A673 (cell line): ENCODE measurements around the gene KCNC1. TPM values are rescaled to one million over a fixed set of nuclear protein-coding genes. Genes with fewer than 3 reads are reported as not detected.

Experiments
- BruUV-seq: library from RNA; stranded (reverse); fragments of 400-500 nt; replicated peaks from 2 replicates; lab custom pipeline; 2021; lab: Mats Ljungman, UMichigan
- CTCF ChIA-PET: fragments of 300-600 bp; sonication (Branson Sonifier 250); formaldehyde crosslinking; loops from one replicate; lab custom pipeline; 2022; ENCODE audit warnings: antibody characterized with exemption; lab: Charles Lee
- POLR2A ChIA-PET: fragments of 300-600 bp; sonication (Branson Sonifier 250); formaldehyde crosslinking; loops from one replicate; lab custom pipeline; 2022; ENCODE audit warnings: antibody characterized with exemption; ENCODE audit not compliant: low non-redundant PET; lab: Charles Lee
- DNase-seq: peaks from one replicate; pipeline ENCODE4 v3.0.0-alpha.2; 2015; ENCODE audit warnings: low spot score
- H3K27ac ChIP-seq: fragments of 200-600 bp; sonication (generic); 2 replicates; pipeline ENCODE4 v1.5.1; 2016; ENCODE audit warnings: mixed run types, low read depth, mild to moderate bottlenecking, mixed read lengths, antibody characterized with exemption, low read length; ENCODE audit not compliant: poor library complexity, severe bottlenecking
- H3K27me3 ChIP-seq: fragments of 200-600 bp; sonication (generic); replicated peaks from 2 replicates; pipeline ENCODE4 v1.6.1; 2017; ENCODE audit warnings: mixed run types, low read depth, mild to moderate bottlenecking, mixed read lengths, antibody characterized with exemption, low read length; ENCODE audit not compliant: insufficient read depth, poor library complexity
- H3K36me3 ChIP-seq: fragments of 200-600 bp; sonication (generic); 2 replicates; pipeline ENCODE4 v1.6.1; 2016; ENCODE audit warnings: mixed run types, mild to moderate bottlenecking, mixed read lengths, antibody characterized with exemption, low read length; ENCODE audit not compliant: insufficient read depth, poor library complexity, severe bottlenecking
- H3K4me1 ChIP-seq: fragments of 200-600 bp; sonication (generic); 2 replicates; pipeline ENCODE4 v1.6.1; 2017; ENCODE audit warnings: mixed run types, mild to moderate bottlenecking, mixed read lengths, antibody characterized with exemption, low read length; ENCODE audit not compliant: insufficient read depth, poor library complexity, severe bottlenecking
- H3K4me3 ChIP-seq: fragments of 200-600 bp; sonication (generic); 2 replicates; pipeline ENCODE4 v1.5.1; 2016; ENCODE audit warnings: low read depth, mixed run types, mild to moderate bottlenecking, mixed read lengths, low read length; ENCODE audit not compliant: poor library complexity, severe bottlenecking
- H3K9me3 ChIP-seq: fragments of 200-600 bp; sonication (generic); 2 replicates; pipeline ENCODE4 v1.6.1; 2016; ENCODE audit warnings: mixed run types, low read depth, mild to moderate bottlenecking, mixed read lengths, antibody characterized with exemption, low read length; ENCODE audit not compliant: poor library complexity, severe bottlenecking
- EZH2 ChIP-seq: fragments of 200-600 bp; sonication (generic); IDR thresholded peaks from 2 replicates; pipeline ENCODE4 v1.6.1; 2017; ENCODE audit warnings: borderline replicate concordance, low read depth, mild to moderate bottlenecking, mixed read lengths, antibody characterized with exemption, low read length; ENCODE audit not compliant: poor library complexity, severe bottlenecking
- intact Hi-C: fragments of 100-400 bp; cut with micrococcal nuclease; formaldehyde crosslinking; loops from one replicate; pipeline ENCODE4 v1.10.0; 2022; ENCODE audit not compliant: unreplicated experiment
- total RNA-seq: library from RNA; stranded (reverse); gene quantifications from 2 replicates; pipeline ENCODE4 v1.2.3, GENCODE V29; 2021
- TF ChIP-seq, protein P1 (sequence below): fragments of 300-800, 200-600 bp; sonication (generic); conservative IDR thresholded peaks from 2 replicates; pipeline ENCODE4 v1.5.1; 2017; ENCODE audit warnings: low read depth, mild to moderate bottlenecking, antibody characterized with exemption, low read length, moderate library complexity, mixed read lengths

The KCNC1 gene
- total RNA-seq, 1 experiment from 2014 or later = 0.09 TPM

DNA sequence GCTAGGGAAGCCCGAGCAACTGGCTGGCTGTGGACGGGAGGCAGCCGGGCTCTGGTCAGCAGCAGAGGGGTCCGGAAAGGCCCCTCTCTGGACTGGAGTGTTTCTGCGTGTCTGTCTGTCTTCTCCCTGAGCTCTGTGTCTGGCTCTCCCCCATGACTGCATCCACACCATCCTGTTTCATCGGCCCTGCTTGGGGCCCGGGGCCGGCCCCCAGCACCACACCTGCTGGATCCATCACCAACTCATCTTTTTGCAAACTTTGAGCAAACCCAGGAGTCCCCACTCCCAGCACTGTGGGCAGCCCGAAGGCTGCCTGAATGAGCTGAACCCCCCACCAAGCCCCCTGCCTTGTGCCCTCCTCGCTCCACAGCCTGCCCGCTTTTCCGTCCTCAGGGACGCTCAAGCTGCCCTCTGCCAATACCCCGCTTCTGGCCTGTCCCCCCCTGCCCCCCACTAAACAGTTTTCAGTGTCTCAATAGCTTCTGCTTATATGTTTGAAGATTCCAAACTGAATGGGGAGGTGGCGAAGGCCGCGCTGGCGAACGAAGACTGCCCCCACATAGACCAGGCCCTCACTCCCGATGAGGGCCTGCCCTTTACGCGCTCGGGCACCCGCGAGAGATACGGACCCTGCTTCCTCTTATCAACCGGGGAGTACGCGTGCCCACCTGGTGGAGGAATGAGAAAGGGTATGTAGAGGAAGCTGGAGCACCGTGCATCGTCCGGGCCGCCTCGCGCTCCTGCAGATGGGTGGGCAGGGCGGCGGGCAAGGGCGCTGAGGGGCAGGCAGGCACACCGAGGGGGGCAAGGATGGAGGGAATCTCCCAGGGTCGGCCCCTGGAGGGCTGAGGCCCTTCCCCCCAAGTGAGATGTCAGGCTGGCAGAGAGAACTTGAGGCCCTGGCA lies 44.6 kb downstream of the KCNC1 start:
- intact Hi-C loops = no loop called here
- Histone ChIP-seq H3K4me1 (no peaks in the 10 kb centered on the region), H3K36me3 (no peaks in the 10 kb centered on the region), H3K9me3 (no peaks in the 10 kb centered on the region), H3K27me3 (no peaks in the 10 kb centered on the region), H3K27ac (no peak overlapping the region), H3K4me3 (no peak overlapping the region)
- POLR2A ChIA-PET = no interaction called here
- TF ChIP-seq, protein P1, sequence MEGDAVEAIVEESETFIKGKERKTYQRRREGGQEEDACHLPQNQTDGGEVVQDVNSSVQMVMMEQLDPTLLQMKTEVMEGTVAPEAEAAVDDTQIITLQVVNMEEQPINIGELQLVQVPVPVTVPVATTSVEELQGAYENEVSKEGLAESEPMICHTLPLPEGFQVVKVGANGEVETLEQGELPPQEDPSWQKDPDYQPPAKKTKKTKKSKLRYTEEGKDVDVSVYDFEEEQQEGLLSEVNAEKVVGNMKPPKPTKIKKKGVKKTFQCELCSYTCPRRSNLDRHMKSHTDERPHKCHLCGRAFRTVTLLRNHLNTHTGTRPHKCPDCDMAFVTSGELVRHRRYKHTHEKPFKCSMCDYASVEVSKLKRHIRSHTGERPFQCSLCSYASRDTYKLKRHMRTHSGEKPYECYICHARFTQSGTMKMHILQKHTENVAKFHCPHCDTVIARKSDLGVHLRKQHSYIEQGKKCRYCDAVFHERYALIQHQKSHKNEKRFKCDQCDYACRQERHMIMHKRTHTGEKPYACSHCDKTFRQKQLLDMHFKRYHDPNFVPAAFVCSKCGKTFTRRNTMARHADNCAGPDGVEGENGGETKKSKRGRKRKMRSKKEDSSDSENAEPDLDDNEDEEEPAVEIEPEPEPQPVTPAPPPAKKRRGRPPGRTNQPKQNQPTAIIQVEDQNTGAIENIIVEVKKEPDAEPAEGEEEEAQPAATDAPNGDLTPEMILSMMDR = no peak
- TF ChIP-seq EZH2 = no peak
- BruUV-seq = no TSS peak
- CTCF ChIA-PET = no interaction called here
- no peak for DNase-seq

DNA sequence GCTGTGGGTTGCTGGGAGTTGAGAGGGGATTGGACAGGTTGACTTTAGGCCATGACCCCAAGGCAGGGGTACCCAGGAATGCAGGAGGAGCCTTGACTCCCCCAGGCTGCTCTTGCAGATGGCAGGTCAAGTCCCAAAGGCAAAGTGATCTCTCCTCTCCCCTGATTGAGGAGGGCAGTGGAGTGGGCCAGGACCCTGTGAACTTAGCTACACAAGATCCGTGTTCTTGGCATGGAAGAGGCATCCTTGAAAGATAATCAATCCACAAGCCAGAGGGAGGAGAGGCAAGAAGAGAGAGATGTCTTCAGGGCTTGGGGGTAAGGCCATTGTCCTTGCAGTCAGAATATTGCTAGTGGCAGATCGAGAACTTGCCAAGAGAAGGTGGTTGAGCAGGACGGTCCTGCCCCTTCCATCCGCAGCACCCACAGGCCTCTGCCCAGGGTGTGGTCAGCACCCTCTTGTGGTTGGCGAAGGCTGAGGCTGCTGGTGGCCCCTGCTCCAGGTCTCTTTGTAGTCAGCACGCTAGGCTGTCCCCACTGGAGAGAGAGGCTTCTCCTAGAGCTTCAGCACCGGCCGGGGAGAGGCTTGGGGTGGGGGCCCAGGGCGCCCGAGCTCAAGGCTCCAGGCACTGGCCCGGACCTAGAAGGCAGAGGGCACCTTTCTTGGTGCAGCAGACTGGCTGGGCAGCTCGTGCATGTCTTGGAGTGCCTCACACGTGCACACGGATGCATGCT lies 45.4 kb downstream of the KCNC1 start:
- TF ChIP-seq, protein P1 = no peak
- TF ChIP-seq EZH2 = no peak
- DNase-seq = no peak
- CTCF ChIA-PET = no interaction called here

DNA sequence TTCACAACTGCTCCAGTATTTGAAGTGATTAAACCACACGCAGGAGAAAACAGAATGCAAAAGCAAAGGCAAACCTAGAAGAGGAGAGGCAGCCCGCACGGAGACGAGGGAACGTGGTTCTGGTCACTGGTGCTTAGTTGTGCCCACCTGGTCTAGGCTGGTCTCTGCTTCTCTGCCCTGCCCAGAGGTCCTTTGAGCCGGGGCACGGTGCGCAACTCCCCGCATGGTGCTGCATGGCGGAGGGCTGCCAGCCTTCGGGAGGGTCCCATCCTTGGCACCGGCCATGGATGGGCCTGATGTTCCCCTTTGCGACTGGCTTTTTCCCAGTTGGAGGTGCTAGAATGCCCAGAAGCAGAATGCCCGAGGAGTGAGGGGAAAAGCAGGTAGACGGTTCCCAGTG lies 46.1 kb downstream of the KCNC1 start:
- no peak for DNase-seq

More for the DNA sequence above, 45.4 kb downstream of the KCNC1 start:
- H3K4me3 ChIP-seq = no peak overlapping the region
- no peaks in the 10 kb centered on the region for H3K36me3 ChIP-seq
- H3K9me3 ChIP-seq = no peaks in the 10 kb centered on the region
- POLR2A ChIA-PET = no interaction called here
- no TSS peak for BruUV-seq
- H3K27ac ChIP-seq = no peak overlapping the region
- H3K4me1 ChIP-seq = no peaks in the 10 kb centered on the region
- no peaks in the 10 kb centered on the region for H3K27me3 ChIP-seq
- intact Hi-C loops = no loop called here

More for the DNA sequence above, 46.1 kb downstream of the KCNC1 start:
- TF ChIP-seq EZH2 = no peak
- TF ChIP-seq, protein P1 = no peak
- no peaks in the 10 kb centered on the region for H3K9me3 ChIP-seq
- no peaks in the 10 kb centered on the region for H3K4me1 ChIP-seq
- ChIA-PET CTCF (no interaction called here), POLR2A (no interaction called here)
- H3K36me3 ChIP-seq = no peaks in the 10 kb centered on the region
- no peak overlapping the region for H3K27ac ChIP-seq
- intact Hi-C loops = no loop called here
- H3K4me3 ChIP-seq = no peak overlapping the region
- H3K27me3 ChIP-seq = no peaks in the 10 kb centered on the region
- no TSS peak for BruUV-seq
